Measurements from ENCODE around the gene MTCL1. TPM values are rescaled to one million over a fixed set of nuclear protein-coding genes. Genes with fewer than 3 reads are reported as not detected.

Gene MTCL1
- total and polyA plus RNA-seq, 10 of the 15 experiments (the other 5 are each of a cell fraction or from before 2014, with no cell fraction given): 0.03 to 0.36 (median 0.13) TPM; not detected in 4

DNA sequence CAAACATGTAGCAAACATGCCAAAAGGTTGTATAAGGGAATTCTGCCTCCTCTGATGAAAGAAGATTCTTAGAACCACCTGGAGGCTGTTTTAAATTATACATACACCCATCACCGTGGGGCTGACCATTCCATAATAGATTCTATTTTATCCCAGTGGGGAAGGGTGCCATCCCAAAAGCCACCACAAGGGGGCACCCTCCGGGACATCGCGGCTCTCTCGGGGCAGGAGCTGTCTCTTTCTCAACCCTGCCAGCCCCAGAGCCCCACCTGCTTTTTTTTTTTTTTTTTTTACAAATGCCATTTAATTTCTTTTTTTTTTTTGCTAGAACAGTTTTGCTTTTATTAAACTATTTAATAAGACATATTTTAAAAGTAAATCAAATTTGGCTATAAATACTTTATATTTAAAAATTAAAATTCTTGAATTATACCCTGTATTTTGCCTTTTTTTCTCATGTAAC is 8.6 kb upstream of the MTCL1 start:
- H3K9me3 ChIP-seq (replicated peaks; ENCODE audit: control insufficient read depth, insufficient read depth, low read length): no peaks in the 10 kb centered on the region
- no peaks in the 10 kb centered on the region for H3K79me2 ChIP-seq (ENCODE audit: control insufficient read depth, insufficient read depth, low read length)
- DNase-seq (ENCODE audit: low read depth, low spot score) (no peak), ATAC-seq (peak; percentile 95), FAIRE-seq (no peak)
- H3K27ac ChIP-seq (ENCODE audit: control insufficient read depth, insufficient read depth): no peak overlapping the region
- peaks cover 0 to 3% of the 10 kb centered on the region in 2 experiments; a peak in 3 of 4 replicates for H3K27me3 ChIP-seq (replicated peaks in 1 of 2; ENCODE audit: control insufficient read depth in 2 of 2, insufficient read depth in 2 of 2, low read length in 1 of 2)
- no peak overlapping the region for H3K4me2 ChIP-seq (ENCODE audit: control insufficient read depth, insufficient read depth)
- peaks cover 7% of the 10 kb centered on the region; the same call in 1 of the 2 replicates for H3K4me1 ChIP-seq (ENCODE audit: control insufficient read depth, insufficient read depth, low read length)
- ChIA-PET RAD21 (ENCODE audit: unreplicated experiment) (interaction anchor here (0.6 to 1.3 kb wide), 7 partner anchors 8 to 291 kb away, joined by 3 to 13 read pairs (median 4); no protein-coding TSS in a partner anchor), SMC1A (ENCODE audit: uncharacterized antibody, unreplicated experiment) (interaction anchor here (1.0 to 3.0 kb wide), 7 partner anchors 43 to 820 kb away, joined by 3 to 16 read pairs (median 3); no protein-coding TSS in a partner anchor), POLR2A (interaction anchor here (0.6 to 0.7 kb wide), 3 partner anchors 397 to 1068 kb away, joined by 4 to 12 read pairs (median 6); no protein-coding TSS in a partner anchor), CTCF (interaction anchor here (0.6 to 4.0 kb wide), 22 partner anchors 8 to 800 kb away, joined by 3 to 56 read pairs (median 4); no protein-coding TSS in a partner anchor)
- WGBS (ENCODE audit: insufficient coverage, insufficient replicate concordance, low lambda C conversion rate, missing lambda C conversion rate): 0% methylated on average over 5 of the region's 5 CpGs
- H2AFZ ChIP-seq (ENCODE audit: control insufficient read depth, low read depth, low read length): no peak overlapping the region
- in situ Hi-C loops (cut with MboI) (no loop called here), intact Hi-C loops (cut with micrococcal nuclease; ENCODE audit: unreplicated experiment) (loop anchor here (1.0 to 10.0 kb wide), 4 partner anchors 44 to 448 kb away; no protein-coding TSS in a partner anchor)
- H4K20me1 ChIP-seq (ENCODE audit: control insufficient read depth, insufficient read depth): no peaks in the 10 kb centered on the region
- no peak overlapping the region for H3K9ac ChIP-seq (ENCODE audit: control insufficient read depth, insufficient read depth, low read length)
- BruUV-seq (replicated peaks): no TSS peak
- no peak overlapping the region for H3K4me3 ChIP-seq
- no peaks in the 10 kb centered on the region for H3K36me3 ChIP-seq (ENCODE audit: control insufficient read depth in 2 of 2, insufficient read depth in 2 of 2, low read length in 1 of 2)
- TF ChIP-seq YY1 (IDR thresholded peaks at IDR 0.05; ENCODE audit: low read depth, low read length): peak; percentile 60; the same call in 1 of the 2 replicates
- TF ChIP-seq EED (IDR thresholded peaks at IDR 0.05; ENCODE audit: low read depth): no peak
- TF ChIP-seq IKZF2 (IDR thresholded peaks at IDR 0.05): no peak
- TF ChIP-seq ATF2 (IDR thresholded peaks at IDR 0.05; ENCODE audit: low read length): no peak
- no peak for TF ChIP-seq SIN3A (IDR thresholded peaks at IDR 0.05; ENCODE audit: low read depth, low read length)
- peak; percentile 78 for TF ChIP-seq ZNF384 (IDR thresholded peaks at IDR 0.05; ENCODE audit: borderline replicate concordance, low read depth, low read length)
- TF ChIP-seq STAT1 (conservative IDR thresholded peaks at IDR 0.05): no peak
- TF ChIP-seq MTA3 (IDR thresholded peaks at IDR 0.05; ENCODE audit: borderline replicate concordance, low read length): no peak
- TF ChIP-seq RCOR1 (conservative IDR thresholded peaks at IDR 0.05; ENCODE audit: low read depth, low read length): no peak
- peak; percentile 69 for TF ChIP-seq RAD21 (IDR thresholded peaks at IDR 0.05; ENCODE audit: insufficient read depth, low read depth, low read length)
- TF ChIP-seq NR2C2 (IDR thresholded peaks at IDR 0.05; ENCODE audit: borderline replicate concordance, control insufficient read depth, insufficient read length, low read depth): no peak
- peak; percentile 78 for TF ChIP-seq SMC3 (IDR thresholded peaks at IDR 0.05; ENCODE audit: borderline replicate concordance, low read length)
- no peak for TF ChIP-seq ZNF592 (IDR thresholded peaks at IDR 0.05)
- no peak for TF ChIP-seq RB1 (IDR thresholded peaks at IDR 0.05; ENCODE audit: borderline replicate concordance)
- no peak for TF ChIP-seq DPF2 (IDR thresholded peaks at IDR 0.05)
- TF ChIP-seq IKZF1 (conservative IDR thresholded peaks at IDR 0.05): no peak
- peak; percentile 69 to 85 (median 82) for TF ChIP-seq CTCF (IDR thresholded peaks at IDR 0.05 in 2 of 3, conservative IDR thresholded peaks at IDR 0.05 in 1 of 3; ENCODE audit: control insufficient read depth in 2 of 3, extremely low read depth in 1 of 3, insufficient read depth in 1 of 3, low read depth in 3 of 3, low read length in 3 of 3)
- no peak for TF ChIP-seq FOS (IDR thresholded peaks at IDR 0.05; ENCODE audit: borderline replicate concordance, extremely low read depth, insufficient read length)

All from GM12878 (cell line).